Measurements from ENCODE around the gene KIAA1143. TPM values are rescaled to one million over a fixed set of nuclear protein-coding genes. Genes with fewer than 3 reads are reported as not detected.
A peak's percentile ranks its signal among the peaks of the same experiment; 100 is the strongest.

The KIAA1143 gene
- total RNA-seq = 8.2 TPM

GRCh38 chr3:44761424-44762169, at the start of gene KIAA1143, which contains the start of gene KIF15:
Gene KIAA1143 (minus strand): TSS chr3:44761619. CDS start chr3:44761602, 17 bp downstream.
Gene KIF15 (plus strand): TSS chr3:44761794. CDS start chr3:44761866, 72 bp downstream.
- ATAC-seq (peak; percentile 99), DNase-seq (ENCODE audit: low spot score) (peak; percentile 95)

GRCh38 chr3:44805960-44806359, 44.5 kb upstream of the KIAA1143 start:
- DNase-seq (ENCODE audit: low spot score) (no peak), ATAC-seq (no peak)

- ATAC-seq (no peak), DNase-seq (ENCODE audit: low spot score) (no peak)
These were observed 41.9 kb upstream of the KIAA1143 start for GRCh38 chr3:44803298-44803697.

- no peak for DNase-seq (ENCODE audit: low spot score)
- ATAC-seq = no peak
These were observed 40.6 kb upstream of the KIAA1143 start for GRCh38 chr3:44802011-44802410.

GRCh38 chr3:44795197-44795596, 33.8 kb upstream of the KIAA1143 start:
- DNase-seq (ENCODE audit: low spot score) (no peak), ATAC-seq (no peak)

- DNase-seq (ENCODE audit: low spot score) = no peak
- ATAC-seq = no peak
These were observed 21.5 kb upstream of the KIAA1143 start for GRCh38 chr3:44782891-44783290.

- DNase-seq (ENCODE audit: low spot score) = no peak
- ATAC-seq = no peak
These were observed 10.7 kb upstream of the KIAA1143 start for GRCh38 chr3:44772099-44772442.

GRCh38 chr3:44771424-44772098, 10.1 kb upstream of the KIAA1143 start:
- no peak for DNase-seq (ENCODE audit: low spot score)
- no peak for ATAC-seq

- no peak for ATAC-seq
- no peak for DNase-seq (ENCODE audit: low spot score)
These were observed 2.8 kb upstream of the KIAA1143 start for GRCh38 chr3:44764248-44764647.

GRCh38 chr3:44762690-44763089, 1.3 kb upstream of the KIAA1143 start:
- DNase-seq (ENCODE audit: low spot score) (no peak), ATAC-seq (no peak)

- DNase-seq (ENCODE audit: low spot score) (no peak), ATAC-seq (no peak)
These were observed 805 bp upstream of the KIAA1143 start for GRCh38 chr3:44762170-44762677.

- peak; percentile 15 for ATAC-seq
- DNase-seq (ENCODE audit: low spot score) = no peak
These were observed 357 bp downstream of the KIAA1143 start for GRCh38 chr3:44761101-44761423.

- no peak for DNase-seq (ENCODE audit: low spot score)
- no peak for ATAC-seq
These were observed 26.7 kb downstream of the KIAA1143 start for GRCh38 chr3:44734646-44735168.

GRCh38 chr3:44729384-44729910, 32.0 kb downstream of the KIAA1143 start, which contains the start of gene ZNF501:
Gene ZNF501 (plus strand): TSS chr3:44729635. CDS start chr3:44734422, 4,787 bp downstream.
- DNase-seq (ENCODE audit: low spot score) = peak; percentile 93

GRCh38 chr3:44722103-44722401, 39.4 kb downstream of the KIAA1143 start:
- ATAC-seq (no peak), DNase-seq (ENCODE audit: low spot score) (no peak)

More at GRCh38 chr3:44729384-44729910, 32.0 kb downstream of the KIAA1143 start, which contains the start of gene ZNF501:
- ATAC-seq = peak; percentile 100

- DNase-seq (ENCODE audit: low spot score) (no peak), ATAC-seq (no peak)
These were observed 40.0 kb downstream of the KIAA1143 start for GRCh38 chr3:44721231-44722102.

GRCh38 chr3:44712455-44713075, 48.9 kb downstream of the KIAA1143 start, which contains the start of gene ZNF502:
Gene ZNF502 (plus strand): TSS chr3:44712660. CDS start chr3:44720262, 7,602 bp downstream.
- DNase-seq (ENCODE audit: low spot score) = peak; percentile 92
- ATAC-seq = peak; percentile 99
